HG02852 (cell line): ENCODE measurements around the gene UBE2K.
"Not testable (repeated sequence)": the region's sequence is repeated elsewhere in the genome, so short reads cannot be mapped to it uniquely, and the experiment has no call there.

ENCODE experiments used
- ATAC-seq: cut with Tn5 transposase; IDR thresholded peaks from one replicate; pipeline ENCODE4 v1.9.1; 2021; ENCODE audit warnings: mild to moderate bottlenecking, moderate library complexity; ENCODE audit not compliant: unreplicated experiment

Gene UBE2K

GRCh38 chr4:39697740-39698423 lies at the start of gene UBE2K:
TSS of gene UBE2K (plus strand) at chr4:39698136. CDS start at chr4:39698328, 192 bp downstream.
- peak; percentile 86 for ATAC-seq

- no peak for ATAC-seq
These were observed 49.7 kb upstream of the UBE2K start for GRCh38 chr4:39648213-39648612.

GRCh38 chr4:39648827-39649558 lies 48.9 kb upstream of the UBE2K start:
- ATAC-seq: no peak

- no peak for ATAC-seq
These were observed 48.2 kb upstream of the UBE2K start for GRCh38 chr4:39649639-39650265.

GRCh38 chr4:39651586-39651985 lies 46.4 kb upstream of the UBE2K start:
- ATAC-seq: not testable (repeated sequence)

- ATAC-seq: no peak
These were observed 42.7 kb upstream of the UBE2K start for GRCh38 chr4:39655211-39655610.

GRCh38 chr4:39655876-39656275 lies 42.1 kb upstream of the UBE2K start:
- no peak for ATAC-seq

GRCh38 chr4:39656638-39657037 lies 41.3 kb upstream of the UBE2K start:
- not testable (repeated sequence) for ATAC-seq

GRCh38 chr4:39657465-39657864 lies 40.5 kb upstream of the UBE2K start:
- ATAC-seq: peak; percentile 75

- no peak for ATAC-seq
These were observed 39.2 kb upstream of the UBE2K start for GRCh38 chr4:39658756-39659155.

GRCh38 chr4:39660045-39660444 lies 37.9 kb upstream of the UBE2K start:
- ATAC-seq: no peak

GRCh38 chr4:39660757-39661156 lies 37.2 kb upstream of the UBE2K start:
- no peak for ATAC-seq

- ATAC-seq: no peak
These were observed 35.3 kb upstream of the UBE2K start for GRCh38 chr4:39662683-39663082.

GRCh38 chr4:39664828-39665731 lies 32.9 kb upstream of the UBE2K start:
- no peak for ATAC-seq

- no peak for ATAC-seq
These were observed 30.2 kb upstream of the UBE2K start for GRCh38 chr4:39667706-39668105.

- ATAC-seq: no peak
These were observed 29.0 kb upstream of the UBE2K start for GRCh38 chr4:39668887-39669286.

- not testable (repeated sequence) for ATAC-seq
These were observed 27.6 kb upstream of the UBE2K start for GRCh38 chr4:39670296-39670695.

- ATAC-seq: not testable (repeated sequence)
These were observed 22.3 kb upstream of the UBE2K start for GRCh38 chr4:39675681-39676080.

- not testable (repeated sequence) for ATAC-seq
These were observed 16.9 kb upstream of the UBE2K start for GRCh38 chr4:39681003-39681402.

GRCh38 chr4:39682138-39682537 lies 15.8 kb upstream of the UBE2K start:
- peak; percentile 82 for ATAC-seq

- no peak for ATAC-seq
These were observed 11.9 kb upstream of the UBE2K start for GRCh38 chr4:39685990-39686389.
